Activated CD4-positive, alpha-beta memory T cell treated with anti-CD3 and anti-CD28 coated beads for 36 hours (primary cell): ENCODE results near the gene MOSPD3. TPM values are rescaled to one million over a fixed set of nuclear protein-coding genes. Genes with fewer than 3 reads are reported as not detected.
"Not testable (repeated sequence)": the region's sequence is repeated elsewhere in the genome, so short reads cannot be mapped to it uniquely, and the experiment has no call there.

Experiments used
- CTCF ChIA-PET: fragments of 350-600 bp; sonication (Branson Sonifier 250); formaldehyde crosslinking; loops from one replicate; lab custom pipeline; 2021; ENCODE audit warnings: antibody characterized with exemption, inconsistent platforms; lab: Charles Lee
- POLR2A ChIA-PET: fragments of 350-600 bp; sonication (Branson Sonifier 250); formaldehyde crosslinking; loops from one replicate; lab custom pipeline; 2021; ENCODE audit warnings: antibody characterized with exemption; lab: Charles Lee
- DNase-seq: peaks from one replicate; pipeline ENCODE4 v3.0.0-alpha.2; 2020
- H3K27ac Mint-ChIP-seq: one replicate; pipeline ENCODE4 v1.8.0; 2021; ENCODE audit warnings: mixed read lengths
- H3K27me3 Mint-ChIP-seq: one replicate; pipeline ENCODE4 v1.8.0; 2021; ENCODE audit warnings: mixed read lengths
- H3K36me3 Mint-ChIP-seq: one replicate; pipeline ENCODE4 v1.8.0; 2021; ENCODE audit warnings: mixed read lengths
- H3K4me1 Mint-ChIP-seq: one replicate; pipeline ENCODE4 v1.8.0; 2021; ENCODE audit warnings: low read depth, mixed read lengths
- H3K4me3 Mint-ChIP-seq: one replicate; pipeline ENCODE4 v1.8.0; 2021; ENCODE audit warnings: mild to moderate bottlenecking, mixed read lengths
- H3K9me3 Mint-ChIP-seq: one replicate; pipeline ENCODE4 v1.8.0; 2021; ENCODE audit warnings: mixed read lengths
- intact Hi-C: fragments of 100-400 bp; cut with micrococcal nuclease; formaldehyde crosslinking; loops from one replicate; pipeline ENCODE4 v1.15.1; 2023
- total RNA-seq, 2 experiments: library from RNA; stranded (reverse); gene quantifications; one replicate each; pipeline ENCODE4 v1.2.3, GENCODE V29; 2021

Gene MOSPD3
- total RNA-seq, 2 experiments from 2014 or later, result 14.0 to 14.4 TPM

GRCh38 chr7:100654908-100655831 is 42.8 kb downstream of the MOSPD3 start:
- H3K27ac Mint-ChIP-seq, result no peak overlapping the region
- POLR2A ChIA-PET, result no interaction called here
- no peaks in the 10 kb centered on the region for H3K4me1 Mint-ChIP-seq
- no peak overlapping the region for H3K4me3 Mint-ChIP-seq
- peaks cover 1% of the 10 kb centered on the region for H3K36me3 Mint-ChIP-seq
- CTCF ChIA-PET, result no interaction called here
- H3K9me3 Mint-ChIP-seq, result no peaks in the 10 kb centered on the region
- no peak for DNase-seq
- intact Hi-C loops, result no loop called here
- peaks cover 34% of the 10 kb centered on the region for H3K27me3 Mint-ChIP-seq

GRCh38 chr7:100655908-100656674 is 43.8 kb downstream of the MOSPD3 start, which contains the start of gene ACTL6B:
TSS of gene ACTL6B (minus strand) at chr7:100656448. CDS start at chr7:100656354, 94 bp downstream.
- Mint-ChIP-seq H3K27me3 (peaks cover 34% of the 10 kb centered on the region), H3K27ac (no peak within 1 kb of the TSS), H3K4me1 (no peaks in the 10 kb centered on the region), H3K4me3 (no peak within 1 kb of the TSS), H3K36me3 (peaks cover 1% of the 10 kb centered on the region), H3K9me3 (no peaks in the 10 kb centered on the region)
- intact Hi-C loops, result no loop called here
- CTCF ChIA-PET, result no interaction called here
- peak; percentile 74 for DNase-seq
- POLR2A ChIA-PET, result interaction anchor here (0.5 kb wide), 1 partner anchor 150 kb away, joined by 4 read pairs; no protein-coding TSS in a partner anchor

GRCh38 chr7:100662194-100662776 is 49.9 kb downstream of the MOSPD3 start:
- H3K36me3 Mint-ChIP-seq, H3K9me3 Mint-ChIP-seq, H3K4me1 Mint-ChIP-seq, CTCF ChIA-PET, H3K4me3 Mint-ChIP-seq, POLR2A ChIA-PET, DNase-seq, H3K27ac Mint-ChIP-seq, intact Hi-C loops: not testable (repeated sequence)
- peaks cover 12% of the 10 kb centered on the region for H3K27me3 Mint-ChIP-seq

Other genes with a start within 250 kb of the MOSPD3 start
- gene PILRA, start 239.1 kb upstream of the MOSPD3 start, total RNA-seq, result under 1 TPM; 0.31 to 0.76 TPM
- 1 to 10 TPM; 3.9 to 4.0 TPM for gene ZCWPW1, start 183.8 kb upstream of the MOSPD3 start, total RNA-seq
- gene MEPCE, start 182.7 kb upstream of the MOSPD3 start, total RNA-seq, result 10 to 100 TPM; 41.3 to 42.0 TPM
- 10 to 100 TPM; 76.0 to 76.5 TPM for gene PPP1R35, start 176.0 kb upstream of the MOSPD3 start, total RNA-seq
- 1 to 10 TPM; 3.5 to 3.9 TPM for gene SPACDR, start 148.3 kb upstream of the MOSPD3 start, total RNA-seq
- 10 to 100 TPM; 87.8 to 89.5 TPM for gene TSC22D4, start 133.3 kb upstream of the MOSPD3 start, total RNA-seq
- gene NYAP1, start 128.6 kb upstream of the MOSPD3 start, total RNA-seq, result under 1 TPM; 0.17 to 0.24 TPM
- gene AGFG2, start 73.3 kb upstream of the MOSPD3 start, total RNA-seq, result 10 to 100 TPM; 60.9 to 62.5 TPM
- gene SAP25, start 38.6 kb upstream of the MOSPD3 start, total RNA-seq, result 10 to 100 TPM in 1 of 2 experiments, 1 to 10 TPM in 1; 9.9 to 11.4 TPM
- 10 to 100 TPM; 93.4 to 97.7 TPM for gene LRCH4, start 26.4 kb upstream of the MOSPD3 start, total RNA-seq
- gene FBXO24, start 26.2 kb upstream of the MOSPD3 start, total RNA-seq, result 1 to 10 TPM; 2.2 to 2.6 TPM
- 10 to 100 TPM in 1 of 2 experiments, 1 to 10 TPM in 1; 9.2 to 11.0 TPM for gene PCOLCE, start 10.2 kb upstream of the MOSPD3 start, total RNA-seq
- 1 to 10 TPM; 8.7 to 9.9 TPM for gene TFR2, start 29.0 kb downstream of the MOSPD3 start, total RNA-seq
- gene ACTL6B, start 43.9 kb downstream of the MOSPD3 start, total RNA-seq, result not detected
- gene GNB2, start 61.2 kb downstream of the MOSPD3 start, total RNA-seq, result 100 to 1,000 TPM; 228 to 231 TPM
- gene GIGYF1, start 81.7 kb downstream of the MOSPD3 start, total RNA-seq, result 10 to 100 TPM; 40.2 to 40.5 TPM
- 10 to 100 TPM; 38.7 to 42.2 TPM for gene POP7, start 93.6 kb downstream of the MOSPD3 start, total RNA-seq
- gene EPO, start 107.9 kb downstream of the MOSPD3 start, total RNA-seq, result not detected
- gene ZAN, start 121.1 kb downstream of the MOSPD3 start, total RNA-seq, result not detected
- gene EPHB4, start 215.0 kb downstream of the MOSPD3 start, total RNA-seq, result 1 to 10 TPM; 2.8 to 3.6 TPM
- gene SLC12A9, start 240.2 kb downstream of the MOSPD3 start, total RNA-seq, result 10 to 100 TPM; 17.8 to 18.5 TPM